Astrocyte of the hippocampus (primary cell): ENCODE measurements around the gene NOSIP.

Source experiments
- DNase-seq: peaks from one replicate; pipeline ENCODE4 v3.0.0; 2011; ENCODE audit warnings: low read depth, low spot score

Gene NOSIP

DNA sequence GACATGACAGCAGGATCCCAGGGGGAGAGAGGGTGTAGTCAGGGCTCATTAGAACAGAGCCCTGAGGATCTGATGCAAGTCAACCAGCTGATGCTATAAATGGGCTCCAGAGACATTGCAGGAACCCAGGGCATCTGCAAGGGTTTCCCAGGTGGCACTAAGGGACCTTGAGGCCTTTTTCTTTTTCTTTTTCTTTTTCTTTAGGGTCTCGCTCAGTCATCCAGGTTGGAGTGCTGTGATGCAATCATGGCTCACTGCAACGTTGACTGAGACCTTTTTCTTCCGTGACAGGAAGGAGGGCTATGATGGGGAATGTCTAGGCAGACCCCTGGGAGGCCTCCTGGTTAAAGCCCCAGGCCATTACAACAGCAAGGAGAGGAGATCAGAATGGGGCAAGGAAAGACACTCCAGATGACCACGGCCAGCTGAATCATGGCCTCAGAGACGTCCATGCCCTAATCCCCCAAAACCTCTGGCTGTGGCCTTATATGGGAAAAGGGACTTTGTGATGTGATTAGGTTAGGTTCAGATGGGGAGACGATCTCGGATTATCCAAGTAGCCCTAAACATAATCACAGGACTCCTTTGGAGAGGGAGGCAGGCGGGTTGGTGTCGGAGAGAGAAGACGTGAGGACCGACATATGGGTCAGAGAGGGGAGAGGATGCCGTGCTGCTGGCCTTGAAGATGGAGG, 72.4 kb downstream of the NOSIP start:
- no peak for DNase-seq

DNA sequence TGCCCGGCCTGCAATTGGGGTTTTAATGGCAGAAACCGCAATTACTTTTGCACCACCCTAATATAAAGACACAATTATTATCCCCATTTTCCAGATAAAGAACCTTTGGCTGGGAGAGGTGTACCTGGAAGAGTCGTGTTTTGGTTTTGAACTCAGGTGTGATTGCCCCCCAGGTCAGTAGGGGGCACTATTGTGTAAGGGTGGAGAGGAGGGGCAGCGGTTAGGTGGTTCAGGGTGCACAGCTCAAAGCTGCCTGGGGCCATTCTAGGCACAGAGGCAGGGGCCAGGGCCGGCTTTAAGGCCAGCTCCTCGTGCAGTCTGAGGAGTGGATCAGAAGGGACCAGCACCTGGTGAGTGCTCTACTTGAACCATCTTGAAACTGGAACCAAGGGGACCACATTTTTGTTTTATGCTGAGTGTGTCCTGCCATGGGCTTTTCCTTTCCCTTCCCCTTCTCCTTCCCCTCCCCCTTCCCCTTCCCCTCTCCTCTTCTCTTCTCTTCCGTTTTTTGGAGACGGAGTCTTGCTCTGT, 73.7 kb downstream of the NOSIP start:
- DNase-seq, result peak; percentile 59
